NB4 (cell line): ENCODE results near the gene ACMSD.

Experiments
- CTCF ChIP-seq: IDR thresholded peaks from one replicate; pipeline ENCODE4 v1.5.1; 2012; ENCODE audit warnings: low read depth, low read length
- POLR2A ChIP-seq: IDR thresholded peaks from 2 replicates; pipeline ENCODE4 v1.6.1; 2011; ENCODE audit warnings: mild to moderate bottlenecking; ENCODE audit not compliant: insufficient read length; ENCODE audit errors: extremely low read depth

GRCh38 chr2:134855709-134856108 lies 17.3 kb downstream of the ACMSD start:
- no peak for TF ChIP-seq CTCF
- no peak for TF ChIP-seq POLR2A
